ENCODE data around the gene CAMTA1.

CAMTA1 gene

GRCh38 chr1:7438921-7439655, 653.8 kb downstream of the CAMTA1 start:
- DNase-seq (ENCODE audit: low read depth): no peak
- no peak for TF ChIP-seq CTCF (conservative IDR thresholded peaks at IDR 0.05; ENCODE audit: low read depth, low read length)
- no peak overlapping the region for H3K4me3 ChIP-seq (ENCODE audit: low read depth, low read length)

DNA sequence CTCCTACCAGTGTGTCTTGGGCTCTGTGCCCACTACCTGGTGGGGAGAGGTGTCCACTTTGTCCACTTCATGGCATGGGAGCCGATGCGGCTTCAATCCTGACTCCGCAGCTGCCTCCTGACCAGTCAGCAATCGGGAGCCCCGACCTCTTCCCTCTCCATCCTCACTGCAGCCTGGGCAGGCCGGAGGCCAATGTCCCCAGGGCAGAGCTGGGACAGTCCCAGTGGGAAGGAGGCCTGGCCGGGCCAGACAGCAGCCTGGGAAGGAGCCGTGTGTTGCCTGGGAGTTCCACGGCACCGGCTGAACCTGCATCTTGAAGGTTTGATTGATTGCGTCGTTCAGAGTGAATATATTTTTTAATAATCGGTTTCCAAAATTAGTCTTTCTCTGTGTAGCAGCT, 654.9 kb downstream of the CAMTA1 start:
- no peak for DNase-seq (ENCODE audit: low read depth)
- TF ChIP-seq CTCF (conservative IDR thresholded peaks at IDR 0.05; ENCODE audit: low read depth, low read length): no peak

DNA sequence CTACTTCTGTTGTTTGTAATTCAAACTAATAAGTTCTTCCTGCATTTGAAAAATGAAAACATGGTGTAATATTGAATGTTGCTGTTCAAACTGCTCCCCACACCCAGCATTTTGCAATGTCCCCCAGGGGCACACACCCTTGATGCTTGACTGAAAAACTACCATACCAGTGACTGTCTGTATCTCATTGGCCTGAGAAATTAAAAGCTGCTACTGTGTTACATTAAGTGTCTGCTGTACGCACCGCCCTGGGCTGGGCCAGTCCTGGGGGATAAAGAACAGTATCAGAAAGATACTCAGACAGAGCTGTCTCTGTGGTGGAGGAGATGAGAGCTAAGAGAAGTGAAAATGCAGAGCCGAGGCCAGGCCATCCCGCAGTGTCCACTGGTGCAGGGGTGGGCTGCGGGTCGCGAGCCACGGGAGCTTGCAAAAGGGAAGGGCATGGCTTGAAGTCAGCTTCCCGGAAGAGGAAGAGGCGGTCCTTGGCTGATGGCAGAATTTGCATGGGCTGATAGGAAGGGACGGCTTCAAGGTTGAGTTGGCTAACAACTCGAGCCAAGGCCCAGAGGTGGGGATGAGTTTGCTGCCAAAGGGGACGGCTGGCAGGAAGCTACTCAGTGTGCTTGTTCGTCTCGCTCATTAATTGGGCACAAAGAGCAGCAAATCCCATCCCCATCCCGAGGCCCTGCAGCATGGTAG, 656.0 kb downstream of the CAMTA1 start:
- no peak for TF ChIP-seq CTCF (conservative IDR thresholded peaks at IDR 0.05; ENCODE audit: low read depth, low read length)
- no peak overlapping the region for H3K4me3 ChIP-seq (ENCODE audit: low read depth, low read length)
- no peak for DNase-seq (ENCODE audit: low read depth)

More for the DNA sequence above, 654.9 kb downstream of the CAMTA1 start:
- no peak overlapping the region for H3K4me3 ChIP-seq (ENCODE audit: low read depth, low read length)

- TF ChIP-seq CTCF (conservative IDR thresholded peaks at IDR 0.05; ENCODE audit: low read depth, low read length): no peak
- no peak for DNase-seq (ENCODE audit: low read depth)
- no peak overlapping the region for H3K4me3 ChIP-seq (ENCODE audit: low read depth, low read length)
Observed at GRCh38 chr1:7442036-7442435, 656.8 kb downstream of the CAMTA1 start.

- DNase-seq (ENCODE audit: low read depth): no peak
- no peak for TF ChIP-seq CTCF (conservative IDR thresholded peaks at IDR 0.05; ENCODE audit: low read depth, low read length)
- no peak overlapping the region for H3K4me3 ChIP-seq (ENCODE audit: low read depth, low read length)
Observed at GRCh38 chr1:7442918-7443317, 657.7 kb downstream of the CAMTA1 start.

GRCh38 chr1:7444363-7444762, 659.1 kb downstream of the CAMTA1 start:
- TF ChIP-seq CTCF (conservative IDR thresholded peaks at IDR 0.05; ENCODE audit: low read depth, low read length): no peak
- DNase-seq (ENCODE audit: low read depth): peak; percentile 27
- H3K4me3 ChIP-seq (ENCODE audit: low read depth, low read length): no peak overlapping the region

Data from choroid plexus epithelial cell (primary cell).